Skin of body (tissue), 2 donors: ENCODE data around the gene HEBP2. TPM values are rescaled to one million over a fixed set of nuclear protein-coding genes. Genes with fewer than 3 reads are reported as not detected.

Experiments
- DNase-seq: peaks from one replicate; lab custom pipeline; 2025; lab: John Stamatoyannopoulos, UW
- total RNA-seq: library from RNA; depleted of rRNA; stranded (reverse); fragments of >200 nt; gene quantifications from one replicate; pipeline ENCODE4 v1.2.3, GENCODE V29; 2014

Gene HEBP2
- total RNA-seq, 1 donor from 2014 or later = 12.1 TPM

GRCh38 chr6:138397128-138398122, 6.6 kb upstream of the HEBP2 start:
- DNase-seq = no peak

- no peak for DNase-seq
Measured at GRCh38 chr6:138400326-138400725, 3.7 kb upstream of the HEBP2 start.

GRCh38 chr6:138401960-138402837, 1.8 kb upstream of the HEBP2 start:
- no peak for DNase-seq

- DNase-seq = no peak
Measured at GRCh38 chr6:138402838-138403187, 1.2 kb upstream of the HEBP2 start.

- no peak for DNase-seq
Measured at GRCh38 chr6:138403324-138403800, 661 bp upstream of the HEBP2 start.

- no peak for DNase-seq
Measured at GRCh38 chr6:138404666-138405337, 779 bp downstream of the HEBP2 start.

- no peak for DNase-seq
Measured at GRCh38 chr6:138405816-138406413, 1.9 kb downstream of the HEBP2 start.

- DNase-seq = no peak
Measured at GRCh38 chr6:138406443-138406842, 2.4 kb downstream of the HEBP2 start.

GRCh38 chr6:138410048-138410735, 6.2 kb downstream of the HEBP2 start:
- no peak for DNase-seq

- DNase-seq = no peak
Measured at GRCh38 chr6:138410972-138411880, 7.2 kb downstream of the HEBP2 start.

GRCh38 chr6:138415125-138415524, 11.1 kb downstream of the HEBP2 start:
- no peak for DNase-seq

- no peak for DNase-seq
Measured at GRCh38 chr6:138416206-138416605, 12.2 kb downstream of the HEBP2 start.

- DNase-seq = no peak
Measured at GRCh38 chr6:138417493-138418117, 13.6 kb downstream of the HEBP2 start.

- no peak for DNase-seq
Measured at GRCh38 chr6:138418118-138418742, 14.2 kb downstream of the HEBP2 start.

- DNase-seq = no peak
Measured at GRCh38 chr6:138419766-138420165, 15.7 kb downstream of the HEBP2 start.

- DNase-seq = no peak
Measured at GRCh38 chr6:138420356-138420755, 16.3 kb downstream of the HEBP2 start.

GRCh38 chr6:138421089-138421488, 17.1 kb downstream of the HEBP2 start:
- DNase-seq = no peak

GRCh38 chr6:138421608-138422007, 17.6 kb downstream of the HEBP2 start:
- no peak for DNase-seq
